Islet of Langerhans (tissue), 1 donor: ENCODE results near the gene G3BP1.
"Not testable (repeated sequence)": the region's sequence is repeated elsewhere in the genome, so short reads cannot be mapped to it uniquely, and the experiment has no call there.

ENCODE experiments used
- FAIRE-seq: peaks from one replicate; lab custom pipeline; 2011; peaks lifted over from hg19 to GRCh38; lab: Jason Lieb, UNC

G3BP1 gene

DNA sequence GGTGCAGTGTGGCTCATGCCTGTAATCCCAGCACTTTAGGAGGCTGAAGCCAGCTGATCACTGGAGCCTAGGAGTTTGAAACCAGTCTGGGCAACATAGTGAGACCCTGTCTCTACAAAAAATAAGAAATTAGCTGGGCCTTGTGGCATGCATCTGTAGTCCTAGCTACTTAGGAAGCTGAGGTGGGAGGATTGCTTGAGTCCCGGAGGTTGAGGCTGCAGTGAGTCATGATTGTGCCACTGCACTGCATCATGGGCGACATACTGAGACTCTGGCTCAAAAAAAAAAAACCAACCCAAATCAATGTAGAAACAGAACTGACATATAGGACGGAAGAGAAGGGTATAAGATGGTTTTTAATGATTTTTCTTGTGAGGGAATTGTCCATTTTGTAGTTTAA, 27.7 kb downstream of the G3BP1 start:
- FAIRE-seq: no peak

DNA sequence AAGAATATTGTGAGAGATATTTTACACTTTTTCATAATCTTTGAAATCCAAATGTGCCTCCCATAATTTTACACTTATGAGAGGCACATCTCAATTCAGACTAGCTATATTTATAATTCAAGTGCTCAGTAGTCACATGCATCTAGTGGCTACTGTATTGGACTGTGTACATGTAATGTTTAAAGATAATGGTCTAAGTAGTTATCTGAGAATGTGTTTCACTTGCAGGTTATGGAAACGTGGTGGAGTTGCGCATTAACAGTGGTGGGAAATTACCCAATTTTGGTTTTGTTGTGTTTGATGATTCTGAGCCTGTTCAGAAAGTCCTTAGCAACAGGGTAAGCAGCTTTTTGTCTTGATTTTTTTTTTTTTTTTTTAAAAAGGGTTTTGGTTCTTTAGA, 28.8 kb downstream of the G3BP1 start:
- FAIRE-seq: no peak

DNA sequence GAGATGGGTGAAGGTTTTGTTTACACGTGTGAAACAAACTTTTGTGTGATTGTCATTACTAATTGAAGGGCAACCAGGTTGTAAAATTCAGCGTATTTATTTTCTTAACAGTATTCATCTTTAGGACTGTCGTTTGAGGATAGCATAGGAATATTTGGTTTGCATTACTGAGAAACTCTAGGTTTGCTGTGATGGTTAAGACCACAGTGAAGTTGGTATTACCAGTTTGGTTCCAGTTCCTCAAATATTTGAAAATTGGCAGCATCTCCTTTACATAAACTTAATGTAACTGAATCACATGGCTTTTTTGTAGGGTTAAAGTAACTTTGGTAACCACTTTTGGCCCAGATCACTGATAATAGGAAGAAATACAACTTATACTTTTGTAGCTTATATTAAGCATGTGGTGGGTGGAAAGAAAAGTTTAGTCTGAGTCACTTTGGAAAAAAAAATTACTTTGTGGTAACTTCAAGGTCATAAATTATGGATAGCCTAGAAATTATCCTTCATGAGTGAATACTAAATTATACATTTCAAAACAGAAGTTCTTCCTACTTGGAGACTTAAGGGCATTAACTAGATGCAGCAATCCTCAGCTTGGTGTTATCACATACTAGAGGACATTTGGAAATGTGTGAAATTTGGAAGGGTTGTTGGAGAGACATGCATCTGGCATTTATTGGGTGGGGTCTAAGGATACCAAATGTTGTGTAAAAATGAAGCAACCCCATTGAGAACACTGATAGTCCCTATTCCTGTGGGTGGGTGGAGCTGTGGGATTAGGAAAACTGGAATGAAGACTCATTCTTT, 33.9 kb downstream of the G3BP1 start:
- FAIRE-seq: peak; percentile 51

DNA sequence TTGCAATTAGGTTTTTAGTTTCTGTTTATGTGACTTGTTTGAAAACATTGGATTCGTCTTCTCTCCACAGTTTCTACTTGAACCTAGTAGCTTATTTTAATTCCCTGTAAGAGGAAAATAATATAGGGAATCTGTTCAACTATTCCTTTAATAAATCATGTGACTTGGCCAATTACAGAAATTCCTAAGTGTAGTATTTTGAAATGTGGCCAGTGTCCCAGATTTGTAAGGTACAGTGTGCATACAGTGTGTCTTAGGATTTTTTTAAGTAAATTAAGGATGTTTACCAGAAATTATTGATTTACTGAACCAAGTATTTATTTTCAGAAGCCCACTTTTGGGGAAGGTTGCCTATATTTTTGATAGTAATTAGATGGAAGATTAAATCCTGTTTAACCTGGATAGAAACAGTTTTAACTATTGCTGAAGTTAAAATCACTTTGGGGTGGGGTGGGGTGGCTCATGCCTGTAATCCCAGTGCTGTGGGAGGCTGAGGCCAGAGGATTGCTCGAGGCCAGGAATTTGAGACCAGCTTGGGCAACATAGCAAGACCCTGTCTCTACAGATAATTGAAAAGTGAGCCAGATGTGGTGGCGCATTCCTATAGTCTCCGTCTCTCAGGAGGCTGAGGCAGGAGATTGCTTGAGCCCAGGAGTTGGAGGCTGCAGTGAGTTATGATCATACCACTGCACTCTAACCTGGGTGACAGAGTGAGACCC, 36.9 kb downstream of the G3BP1 start:
- FAIRE-seq: peak; percentile 21

DNA sequence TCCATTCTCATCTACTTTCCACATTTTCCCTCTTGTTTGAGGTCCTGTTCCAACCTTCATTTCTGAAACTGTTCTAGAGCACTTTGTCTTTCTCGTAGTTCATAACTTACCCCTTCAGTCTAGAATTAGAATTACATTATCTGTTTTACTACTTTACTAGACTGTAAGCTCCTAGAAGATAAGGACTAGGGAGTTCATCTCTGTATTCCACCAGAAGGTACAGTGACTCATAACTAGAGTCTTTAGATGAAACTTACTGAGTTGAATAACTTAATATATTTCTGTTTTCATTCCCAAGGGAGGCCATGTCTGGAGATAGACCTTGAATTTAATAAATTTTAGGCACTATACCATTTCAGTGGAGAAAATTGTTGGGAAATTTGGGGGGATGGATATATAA, 38.7 kb downstream of the G3BP1 start:
- no peak for FAIRE-seq

DNA sequence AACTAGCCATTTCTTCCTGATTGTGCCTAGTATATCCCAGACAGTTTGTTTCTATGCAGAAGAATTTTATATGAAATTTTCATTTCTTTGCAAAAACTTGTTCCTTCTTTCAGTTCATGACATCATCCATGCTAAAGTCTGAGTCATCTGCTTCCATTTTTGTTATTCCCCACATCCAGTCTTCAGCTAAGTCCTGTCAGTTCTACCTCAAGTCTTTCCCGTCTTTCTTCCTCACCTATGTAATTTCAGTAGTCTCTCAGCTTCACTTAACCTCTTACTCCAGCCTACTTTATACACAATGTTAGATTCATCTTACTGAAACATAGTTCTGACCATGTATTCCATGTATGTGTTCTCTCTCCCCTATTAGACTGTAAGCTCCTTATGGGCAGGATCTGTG, 39.1 kb downstream of the G3BP1 start:
- FAIRE-seq: no peak

DNA sequence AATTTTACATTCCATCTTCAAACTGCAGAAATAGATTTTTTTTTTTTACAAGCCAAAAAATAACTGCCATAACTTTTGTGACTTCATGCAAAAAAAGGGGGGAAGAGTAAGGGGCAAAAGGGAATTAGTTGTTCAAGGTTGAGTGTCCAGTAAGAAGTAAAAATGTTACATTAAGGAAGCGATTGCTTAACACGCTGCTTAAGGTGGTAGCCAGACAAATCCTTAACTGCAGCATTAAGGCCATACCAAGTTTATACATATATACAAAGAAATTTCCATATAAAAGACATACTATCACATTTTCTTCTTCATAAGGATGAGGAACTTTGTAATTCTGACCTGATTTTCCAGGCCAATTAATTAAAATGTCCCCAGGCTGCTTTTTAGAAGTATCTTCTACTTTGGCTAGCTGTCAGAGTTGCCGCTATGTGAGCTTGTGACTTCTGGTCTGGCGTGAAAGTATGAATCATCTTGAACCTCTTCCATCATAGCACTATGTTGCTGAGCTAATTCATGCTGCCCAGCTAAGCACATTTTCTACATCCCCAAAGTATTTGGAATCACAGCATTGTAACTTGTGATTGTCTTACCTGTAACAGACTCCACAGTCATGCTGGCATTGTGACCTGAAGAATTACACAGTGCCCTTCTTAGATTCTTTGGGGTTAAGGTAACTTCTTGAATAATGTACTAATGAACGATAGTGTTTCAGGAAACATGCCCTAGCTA, 40.0 kb downstream of the G3BP1 start:
- FAIRE-seq: no peak

DNA sequence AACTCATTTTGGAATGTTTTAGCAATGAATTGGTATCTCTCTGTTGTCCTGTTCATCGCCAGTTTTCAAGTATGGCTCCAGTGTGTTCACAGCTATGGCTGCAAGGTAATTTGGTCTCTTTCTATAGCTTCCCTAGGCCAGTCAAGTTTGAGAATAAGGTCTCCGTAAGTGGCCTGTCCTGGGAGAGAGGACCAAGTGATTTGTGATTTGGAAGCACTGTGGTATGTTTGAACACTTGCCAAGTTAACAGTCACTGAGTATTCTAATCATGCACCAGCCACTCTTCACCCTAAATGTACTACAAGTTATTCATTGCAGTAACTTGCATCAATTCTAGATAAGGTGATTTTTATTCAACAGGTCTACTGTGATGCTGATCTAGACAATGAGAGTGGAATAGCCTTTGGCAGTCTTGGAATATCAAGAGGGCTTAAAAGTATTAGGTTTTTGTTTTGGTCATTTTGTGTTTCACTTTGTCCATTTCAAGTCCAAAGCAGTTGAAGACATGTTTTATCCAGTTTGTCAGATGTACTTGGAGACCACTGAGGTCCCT, 41.1 kb downstream of the G3BP1 start:
- no peak for FAIRE-seq

DNA sequence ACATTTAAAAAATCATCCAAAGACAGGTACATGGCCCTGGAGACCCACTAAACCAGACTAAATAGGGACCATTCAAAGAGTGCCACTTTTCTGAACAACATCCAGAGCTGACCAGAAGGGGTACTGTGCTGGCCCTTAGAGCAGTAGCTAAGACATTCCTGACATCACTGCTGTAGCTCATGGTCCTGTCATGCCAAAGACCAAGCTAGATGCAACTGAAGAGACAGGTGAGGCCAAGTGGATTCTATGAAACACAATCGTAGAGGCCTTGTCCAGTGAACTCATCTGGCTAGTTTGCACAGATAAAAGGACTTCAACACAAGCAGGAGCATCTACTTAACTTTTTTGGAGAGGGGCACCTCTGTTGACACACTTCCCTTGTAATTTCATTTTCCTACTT, 43.3 kb downstream of the G3BP1 start:
- FAIRE-seq: no peak

DNA sequence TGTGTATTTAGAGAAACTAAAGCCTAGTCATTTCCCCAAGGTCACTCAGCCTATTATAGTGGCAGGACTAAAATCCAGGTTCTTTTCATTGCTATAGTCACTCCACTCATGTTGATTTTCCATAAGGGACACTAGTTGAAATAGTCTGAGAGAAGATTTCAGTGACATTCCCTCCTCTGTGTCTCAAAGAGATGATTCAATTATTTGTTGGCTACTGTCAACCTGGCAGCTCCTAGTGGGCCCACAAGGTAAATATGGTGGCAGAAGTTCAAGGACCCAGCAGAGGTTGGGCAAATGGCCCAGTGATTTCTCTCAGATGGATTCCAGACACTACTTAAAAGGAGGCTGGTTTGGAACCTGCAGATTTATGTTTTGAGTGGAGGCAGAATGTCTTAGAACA, 48.1 kb downstream of the G3BP1 start:
- FAIRE-seq: no peak

DNA sequence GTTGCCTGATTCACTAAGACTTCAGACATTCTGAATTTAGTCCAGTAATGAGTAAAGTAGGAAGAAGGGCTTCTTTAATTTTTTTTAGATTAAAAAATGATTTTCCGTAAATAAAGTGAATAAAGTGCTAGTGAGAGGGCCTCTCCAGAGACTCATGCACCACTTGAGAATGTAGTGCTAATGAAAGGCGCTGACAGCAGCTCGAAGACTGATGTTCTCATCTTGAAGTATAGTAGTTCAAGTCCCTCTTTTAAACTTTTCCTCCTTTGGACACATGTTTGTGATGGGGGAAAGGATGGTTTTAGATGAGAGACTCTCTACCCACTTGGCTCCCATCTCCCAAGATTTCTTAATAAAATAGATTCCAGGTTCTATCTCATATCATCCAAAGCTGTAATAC, 48.5 kb downstream of the G3BP1 start:
- no peak for FAIRE-seq

DNA sequence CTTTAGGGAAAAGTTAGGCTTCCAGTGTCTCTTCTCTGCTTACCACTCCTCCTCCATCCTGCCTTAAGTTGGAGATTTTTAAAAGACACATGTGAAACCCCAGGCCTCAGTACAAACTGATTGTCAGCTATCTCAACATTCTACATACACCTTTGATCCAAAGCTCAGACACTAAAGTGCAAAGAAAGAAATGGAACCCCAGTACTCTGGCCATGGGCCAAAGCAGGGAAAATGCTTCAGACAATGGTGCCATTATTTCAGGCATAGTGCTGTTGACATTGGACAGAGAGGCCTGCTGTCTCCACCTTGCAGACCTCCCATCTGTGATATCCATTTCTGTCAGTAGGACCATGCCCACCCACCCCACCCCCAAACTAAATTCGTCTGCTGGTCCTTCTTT, 49.1 kb downstream of the G3BP1 start:
- FAIRE-seq: no peak

DNA sequence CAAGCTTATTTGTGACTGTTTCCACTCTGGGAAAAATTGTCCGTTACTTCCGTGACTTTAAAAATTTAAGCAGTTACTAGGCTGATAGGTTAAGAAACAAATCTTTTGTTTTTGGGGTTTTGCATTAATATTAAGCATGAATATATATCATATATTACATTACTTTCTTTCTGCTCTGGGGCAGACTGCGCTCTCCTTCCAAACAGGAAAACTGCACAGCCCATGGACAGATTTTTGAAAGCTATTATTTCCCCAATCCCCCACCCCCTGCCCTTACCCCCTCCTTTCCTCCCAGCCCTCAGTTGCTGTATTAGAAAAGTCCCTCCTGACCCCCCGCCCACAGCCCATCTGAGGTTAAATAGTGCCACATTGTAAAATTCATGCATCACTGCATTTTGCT, 50.4 kb downstream of the G3BP1 start:
- no peak for FAIRE-seq

DNA sequence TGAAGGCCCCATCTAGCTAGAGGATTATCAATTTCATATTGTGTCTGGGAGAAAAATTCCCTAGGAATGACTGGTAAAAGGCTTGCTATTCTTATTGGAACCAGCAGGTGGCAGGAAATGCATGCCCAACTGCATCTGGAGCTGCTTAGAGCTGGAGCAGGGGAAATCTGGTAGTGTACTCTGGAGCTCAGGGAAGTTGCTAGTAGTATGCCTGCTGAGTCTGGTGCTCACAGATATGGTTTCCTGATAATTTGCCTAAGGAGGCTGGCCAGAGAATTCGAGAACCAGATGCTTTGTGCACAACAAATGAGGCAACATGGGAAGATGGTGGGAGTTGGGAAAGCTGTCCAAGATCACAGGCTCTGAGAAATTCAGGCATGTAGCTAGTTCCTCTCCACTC, 53.7 kb downstream of the G3BP1 start:
- FAIRE-seq: peak; percentile 99

DNA sequence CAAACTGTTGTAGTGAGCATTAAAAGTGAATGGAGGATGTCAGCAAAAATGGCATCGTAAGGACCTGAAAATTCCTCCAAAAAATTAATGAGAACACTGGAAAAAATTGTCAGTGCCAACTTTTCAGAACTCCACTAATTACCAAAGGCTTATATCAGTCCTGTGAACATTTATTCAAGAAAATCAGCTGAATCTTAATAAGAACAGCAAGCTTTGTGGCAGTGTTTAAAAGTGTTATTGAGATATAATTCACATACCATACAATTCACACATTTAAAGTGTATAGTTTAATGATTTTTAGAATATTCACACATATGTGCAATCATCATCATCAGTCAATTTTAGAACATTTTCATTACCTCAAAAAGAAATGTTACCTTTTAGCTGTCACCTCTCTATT, 57.6 kb downstream of the G3BP1 start:
- FAIRE-seq: no peak

DNA sequence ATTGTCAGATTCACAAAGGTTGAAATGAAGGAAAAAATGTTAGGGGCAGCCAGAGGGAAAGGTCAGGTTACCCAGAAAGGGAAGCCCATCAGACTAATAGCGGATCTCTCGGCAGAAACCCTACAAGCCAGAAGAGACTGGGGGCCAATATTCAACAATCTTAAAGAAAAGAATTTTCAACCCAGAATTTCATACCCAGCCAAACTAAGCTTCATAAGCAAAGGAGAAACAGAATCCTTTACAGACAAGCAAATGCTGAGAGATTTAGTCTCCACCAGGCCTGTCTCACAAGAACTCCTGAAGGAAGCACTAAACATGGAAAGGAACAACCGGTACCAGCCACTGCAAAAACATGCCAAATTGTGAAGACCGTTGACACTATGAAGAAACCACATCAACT, 61.1 kb downstream of the G3BP1 start:
- FAIRE-seq: not testable (repeated sequence)

DNA sequence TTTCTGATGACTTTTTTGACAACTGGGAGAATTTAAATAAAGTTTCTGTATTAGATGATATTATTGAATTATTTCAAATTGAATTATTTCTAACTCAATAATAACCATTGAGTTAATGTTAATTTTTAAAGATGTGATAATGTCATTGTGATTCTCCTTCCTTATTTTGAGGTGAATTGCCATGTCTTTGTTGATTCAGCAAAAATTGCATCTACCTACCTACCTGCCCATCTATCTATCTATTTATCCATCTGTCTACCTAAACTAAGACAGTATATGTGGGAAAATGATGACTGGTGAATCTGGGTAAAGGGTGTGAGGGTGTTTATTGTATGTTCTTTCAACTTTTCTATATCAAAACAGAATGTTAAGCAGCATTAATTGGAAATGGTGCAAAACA, 75.0 kb downstream of the G3BP1 start:
- FAIRE-seq: no peak

DNA sequence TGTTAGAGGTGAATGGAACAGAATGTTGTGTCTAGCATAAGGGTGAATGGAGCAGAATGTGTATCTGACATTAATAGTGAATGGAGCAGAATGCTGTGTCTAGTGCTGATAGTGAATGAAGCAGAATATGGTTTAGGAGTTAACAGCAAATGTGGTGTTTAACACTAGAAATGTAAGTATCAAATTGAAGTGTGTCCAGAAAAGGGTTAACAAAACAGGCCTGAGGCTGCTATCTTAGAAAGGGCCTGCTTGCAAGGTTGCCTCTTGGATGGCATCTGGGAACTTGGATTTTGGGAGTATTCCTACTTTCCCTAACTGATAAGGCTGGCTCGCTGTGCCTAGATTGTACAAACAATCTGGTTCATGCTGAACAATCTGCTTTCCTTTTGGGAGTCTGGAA, 76.1 kb downstream of the G3BP1 start:
- no peak for FAIRE-seq

DNA sequence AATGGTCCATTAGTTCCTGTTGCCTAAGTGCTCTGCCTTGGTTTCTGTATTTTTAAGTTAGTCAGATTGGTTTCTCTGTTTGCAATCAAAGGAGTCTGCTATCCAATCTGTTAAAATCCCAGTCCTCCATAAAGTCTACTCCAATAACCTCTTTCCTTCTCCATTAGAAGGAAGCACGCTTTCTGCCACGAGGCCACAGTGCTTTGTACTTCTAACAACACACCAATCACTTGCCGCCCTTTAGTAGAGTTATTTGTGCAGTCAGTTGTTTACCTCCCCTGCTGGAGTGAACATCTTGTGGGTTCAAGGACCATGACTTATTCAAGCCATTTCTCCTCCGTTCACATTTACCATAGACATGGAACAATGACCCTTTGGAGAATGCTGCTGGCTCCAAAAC, 83.9 kb downstream of the G3BP1 start:
- FAIRE-seq: no peak

DNA sequence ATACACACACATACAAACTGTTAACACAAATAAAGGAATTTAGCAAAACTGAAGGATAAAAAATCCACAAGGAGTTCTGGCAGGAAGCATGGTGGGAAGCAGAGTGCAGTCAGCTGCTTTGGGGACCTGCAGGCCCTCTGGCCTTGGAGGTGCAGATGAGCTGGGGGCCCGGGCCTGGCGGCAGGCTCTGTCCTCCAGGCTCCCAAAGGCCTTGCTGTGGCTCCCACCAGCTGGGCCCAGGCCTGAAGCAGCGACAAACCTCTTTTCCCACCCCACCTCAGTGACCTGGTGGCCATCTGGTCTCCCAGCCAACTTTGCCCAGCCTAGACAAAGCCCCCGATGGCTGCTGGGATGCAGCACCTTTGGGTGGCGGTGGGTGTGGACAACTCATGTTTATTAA, 85.1 kb downstream of the G3BP1 start:
- no peak for FAIRE-seq

DNA sequence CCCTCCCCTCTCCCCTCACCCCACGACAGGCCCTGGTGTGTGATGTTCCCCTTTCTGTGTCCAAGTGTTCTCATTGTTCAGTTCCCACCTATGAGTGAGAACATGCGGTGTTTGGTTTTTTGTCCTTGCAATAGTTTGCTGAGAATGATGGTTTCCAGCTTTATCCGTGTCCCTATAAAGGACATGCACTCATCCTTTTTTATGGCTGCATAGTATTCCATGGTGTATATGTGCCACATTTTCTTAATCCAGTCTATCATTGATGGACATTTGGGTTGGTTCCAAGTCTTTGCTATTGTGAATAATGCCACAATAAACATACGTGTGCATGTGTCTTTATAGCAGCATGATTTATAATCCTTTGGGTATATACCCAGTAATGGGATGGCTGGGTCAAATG, 89.1 kb downstream of the G3BP1 start:
- not testable (repeated sequence) for FAIRE-seq
